Fibroblast of lung (primary cell): ENCODE measurements around the gene UBE2E3. TPM values are rescaled to one million over a fixed set of nuclear protein-coding genes. Genes with fewer than 3 reads are reported as not detected.

ENCODE experiments used
- DNase-seq, 2 donors: peaks; one replicate each; pipeline versions ENCODE4 v3.0.0 to v3.0.0-alpha.2; 2010; ENCODE audit warnings: low read depth in 2 of 2
- H2AFZ ChIP-seq: 2 replicates; pipeline ENCODE4 v1.5.1; 2012; ENCODE audit warnings: low read length, control low read depth, inconsistent platforms
- H3K27ac ChIP-seq: 2 replicates; pipeline ENCODE4 v1.5.1; 2011; ENCODE audit warnings: low read length, control low read depth; ENCODE audit not compliant: insufficient read depth
- H3K27me3 ChIP-seq: 2 replicates; pipeline ENCODE4 v1.5.1; 2011; ENCODE audit warnings: mild to moderate bottlenecking, low read length; ENCODE audit not compliant: control insufficient read depth, insufficient read depth
- H3K36me3 ChIP-seq: 2 replicates; pipeline ENCODE4 v1.5.1; 2011; ENCODE audit warnings: low read length; ENCODE audit not compliant: control insufficient read depth, insufficient read depth
- H3K4me1 ChIP-seq: 2 replicates; pipeline ENCODE4 v1.5.1; 2011; ENCODE audit warnings: low read length; ENCODE audit not compliant: control insufficient read depth, insufficient read depth; ENCODE audit errors: extremely low read depth
- H3K4me2 ChIP-seq: 2 replicates; pipeline ENCODE4 v1.5.1; 2011; ENCODE audit warnings: low read length, control low read depth; ENCODE audit not compliant: insufficient read depth; ENCODE audit errors: extremely low read depth
- H3K4me3 ChIP-seq, 4 experiments: fragments of 200-600 bp in 1 of 4; sonication (generic) in 1 of 4; replicated peaks in 1 of 4; 2 replicates each; pipeline ENCODE4 v1.5.1; 2011 to 2016; ENCODE audit warnings: low read length in 4 of 4, low read depth in 3 of 4, mild to moderate bottlenecking in 3 of 4, control low read depth in 2 of 4, inconsistent platforms in 1 of 4, mixed read lengths in 1 of 4; ENCODE audit not compliant: insufficient read depth in 1 of 4; ENCODE audit errors: control extremely low read depth in 1 of 4
- H3K79me2 ChIP-seq: 2 replicates; pipeline ENCODE4 v1.5.1; 2012; ENCODE audit warnings: mild to moderate bottlenecking, low read length, inconsistent platforms; ENCODE audit not compliant: control insufficient read depth, insufficient read depth
- H3K9ac ChIP-seq: 2 replicates; pipeline ENCODE4 v1.5.1; 2011; ENCODE audit warnings: mild to moderate bottlenecking, low read length, control low read depth; ENCODE audit not compliant: insufficient read depth
- H3K9me3 ChIP-seq: 2 replicates; pipeline ENCODE4 v1.5.1; 2012; ENCODE audit warnings: low read depth, low read length; ENCODE audit not compliant: control insufficient read depth, insufficient read depth
- H4K20me1 ChIP-seq: 2 replicates; pipeline ENCODE4 v1.5.1; 2011; ENCODE audit warnings: low read length; ENCODE audit not compliant: control insufficient read depth, insufficient read depth; ENCODE audit errors: extremely low read depth
- CTCF ChIP-seq, 2 donors: IDR thresholded peaks in 1 of 2; conservative IDR thresholded peaks in 1 of 2; 1 replicate in 1 of 2; 2 replicates in 1 of 2; pipeline ENCODE4 v1.5.1; 2011 to 2012; ENCODE audit warnings: low read length in 2 of 2, control low read depth in 1 of 2, inconsistent platforms in 1 of 2, low read depth in 1 of 2, mild to moderate bottlenecking in 1 of 2
- EZH2 ChIP-seq: IDR thresholded peaks from 2 replicates; pipeline ENCODE4 v1.5.1; 2012; ENCODE audit warnings: low read length, control low read depth, mild to moderate bottlenecking; ENCODE audit errors: missing control alignments
- polyA plus RNA-seq, 2 donors: library from polyadenylated mRNA; depleted of rRNA in 1 of 2; stranded (reverse) in 1 of 2; unstranded in 1 of 2; fragments of >200 nt; gene quantifications; 2 replicates each; pipeline ENCODE4 v1.2.1, GENCODE V29; 2011 to 2012; ENCODE audit warnings: missing spikeins in 1 of 2
- total RNA-seq: library from RNA; depleted of rRNA; stranded (reverse); fragments of >200 nt; gene quantifications from 2 replicates; pipeline ENCODE4 v1.2.1, GENCODE V29; 2014

Gene UBE2E3
- total and polyA plus RNA-seq, 2 donors (not counting 1 experiment from before 2014, with no cell fraction given), result 57.5 to 138 TPM

- Histone ChIP-seq H3K4me1 (no peaks in the 10 kb centered on the region), H2AFZ (no peak overlapping the region), H3K36me3 (no peaks in the 10 kb centered on the region), H3K27me3 (no peaks in the 10 kb centered on the region), H4K20me1 (no peaks in the 10 kb centered on the region), H3K9me3 (no peaks in the 10 kb centered on the region), H3K9ac (no peak overlapping the region), H3K4me3 (no peak overlapping the region), H3K79me2 (peaks cover 96% of the 10 kb centered on the region), H3K4me2 (no peak overlapping the region), H3K27ac (no peak overlapping the region)
- DNase-seq, result no peak
- TF ChIP-seq CTCF (conservative IDR thresholded peaks at IDR 0.05 in 1 of 2, IDR thresholded peaks at IDR 0.05 in 1 of 2; ENCODE audit: low read depth in 1 of 2, low read length in 2 of 2) (no peak), EZH2 (no peak)
These were observed 24.9 kb downstream of the UBE2E3 start for GRCh38 chr2:181005326-181005655.

- H3K79me2 ChIP-seq, result peaks cover 98% of the 10 kb centered on the region
- no peak overlapping the region for H3K4me3 ChIP-seq
- no peaks in the 10 kb centered on the region for H3K27me3 ChIP-seq
- no peaks in the 10 kb centered on the region for H3K4me1 ChIP-seq
- H4K20me1 ChIP-seq, result no peaks in the 10 kb centered on the region
- H3K9me3 ChIP-seq, result no peaks in the 10 kb centered on the region
- H3K4me2 ChIP-seq, result no peak overlapping the region
- H3K36me3 ChIP-seq, result no peaks in the 10 kb centered on the region
- H3K9ac ChIP-seq, result no peak overlapping the region
- TF ChIP-seq EZH2, result no peak
- no peak for TF ChIP-seq CTCF (conservative IDR thresholded peaks at IDR 0.05 in 1 of 2, IDR thresholded peaks at IDR 0.05 in 1 of 2; ENCODE audit: low read depth in 1 of 2, low read length in 2 of 2)
- no peak overlapping the region for H2AFZ ChIP-seq
- H3K27ac ChIP-seq, result no peak overlapping the region
- no peak for DNase-seq
These were observed 25.4 kb downstream of the UBE2E3 start for GRCh38 chr2:181005809-181006208.

GRCh38 chr2:181007086-181007837 lies 26.9 kb downstream of the UBE2E3 start:
- TF ChIP-seq EZH2 (no peak), CTCF (conservative IDR thresholded peaks at IDR 0.05 in 1 of 2, IDR thresholded peaks at IDR 0.05 in 1 of 2; ENCODE audit: low read depth in 1 of 2, low read length in 2 of 2) (no peak)
- no peaks in the 10 kb centered on the region for H3K9me3 ChIP-seq
- H3K4me2 ChIP-seq, result no peak overlapping the region
- no peak overlapping the region for H3K27ac ChIP-seq
- no peaks in the 10 kb centered on the region for H3K27me3 ChIP-seq
- H3K79me2 ChIP-seq, result peaks cover 99% of the 10 kb centered on the region
- H2AFZ ChIP-seq, result no peak overlapping the region
- H3K4me3 ChIP-seq, result no peak overlapping the region
- no peaks in the 10 kb centered on the region for H3K4me1 ChIP-seq
- no peak overlapping the region for H3K9ac ChIP-seq
- no peak for DNase-seq
- no peaks in the 10 kb centered on the region for H3K36me3 ChIP-seq
- H4K20me1 ChIP-seq, result no peaks in the 10 kb centered on the region
